Fibroblast of the aortic adventitia (primary cell): ENCODE results near the gene HFM1. TPM values are rescaled to one million over a fixed set of nuclear protein-coding genes. Genes with fewer than 3 reads are reported as not detected.
"Not testable (repeated sequence)": the region's sequence is repeated elsewhere in the genome, so short reads cannot be mapped to it uniquely, and the experiment has no call there.

Experiments
- DNase-seq: peaks from one replicate; pipeline ENCODE4 v3.0.0-alpha.2; 2010; ENCODE audit warnings: low read depth
- H3K4me3 ChIP-seq: 2 replicates; pipeline ENCODE4 v1.5.1; 2011; ENCODE audit warnings: low read depth, mild to moderate bottlenecking, control low read depth, low read length, moderate library complexity
- total RNA-seq: library from RNA; depleted of rRNA; stranded (reverse); fragments of >200 nt; gene quantifications from 2 replicates; pipeline ENCODE4 v1.2.3, GENCODE V29; 2012; ENCODE audit warnings: low replicate concordance
- TF ChIP-seq, protein P1 (sequence below): IDR thresholded peaks from 2 replicates; pipeline ENCODE4 v1.5.1; 2011; ENCODE audit warnings: mild to moderate bottlenecking, low read length, control low read depth, inconsistent platforms; ENCODE audit not compliant: insufficient read depth

HFM1 gene
- total RNA-seq, 1 donor: 2.0 TPM

- DNase-seq: no peak
Measured at GRCh38 chr1:91428182-91428798, 23.7 kb upstream of the HFM1 start.

DNA sequence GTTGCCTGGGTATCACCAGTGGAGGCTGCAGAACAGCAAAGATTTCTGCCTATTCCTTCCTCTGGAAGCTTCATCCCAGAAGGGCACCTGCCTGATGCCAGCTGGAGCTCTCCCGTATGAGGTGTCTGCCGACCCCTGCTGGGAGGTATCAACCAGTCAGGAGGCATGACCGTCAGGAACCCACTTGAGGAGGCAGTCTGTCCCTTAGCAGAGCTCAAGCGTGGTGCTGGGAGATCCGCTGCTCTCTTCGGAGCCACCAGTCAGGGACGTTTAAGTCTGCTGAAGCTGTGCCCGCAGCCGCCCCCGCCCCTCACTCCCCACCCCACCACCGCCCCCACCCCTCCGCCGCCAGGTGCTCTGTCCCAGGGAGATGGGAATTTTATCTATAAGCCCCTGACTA is 23.1 kb upstream of the HFM1 start:
- no peak overlapping the region for H3K4me3 ChIP-seq
- TF ChIP-seq, protein P1, sequence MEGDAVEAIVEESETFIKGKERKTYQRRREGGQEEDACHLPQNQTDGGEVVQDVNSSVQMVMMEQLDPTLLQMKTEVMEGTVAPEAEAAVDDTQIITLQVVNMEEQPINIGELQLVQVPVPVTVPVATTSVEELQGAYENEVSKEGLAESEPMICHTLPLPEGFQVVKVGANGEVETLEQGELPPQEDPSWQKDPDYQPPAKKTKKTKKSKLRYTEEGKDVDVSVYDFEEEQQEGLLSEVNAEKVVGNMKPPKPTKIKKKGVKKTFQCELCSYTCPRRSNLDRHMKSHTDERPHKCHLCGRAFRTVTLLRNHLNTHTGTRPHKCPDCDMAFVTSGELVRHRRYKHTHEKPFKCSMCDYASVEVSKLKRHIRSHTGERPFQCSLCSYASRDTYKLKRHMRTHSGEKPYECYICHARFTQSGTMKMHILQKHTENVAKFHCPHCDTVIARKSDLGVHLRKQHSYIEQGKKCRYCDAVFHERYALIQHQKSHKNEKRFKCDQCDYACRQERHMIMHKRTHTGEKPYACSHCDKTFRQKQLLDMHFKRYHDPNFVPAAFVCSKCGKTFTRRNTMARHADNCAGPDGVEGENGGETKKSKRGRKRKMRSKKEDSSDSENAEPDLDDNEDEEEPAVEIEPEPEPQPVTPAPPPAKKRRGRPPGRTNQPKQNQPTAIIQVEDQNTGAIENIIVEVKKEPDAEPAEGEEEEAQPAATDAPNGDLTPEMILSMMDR: no peak
- DNase-seq: no peak

More at GRCh38 chr1:91428182-91428798, 23.7 kb upstream of the HFM1 start:
- TF ChIP-seq, protein P1: no peak
- H3K4me3 ChIP-seq: no peak overlapping the region

- DNase-seq, H3K4me3 ChIP-seq: not testable (repeated sequence)
Measured at GRCh38 chr1:91422523-91422922, 17.9 kb upstream of the HFM1 start.

- no peak for DNase-seq
- TF ChIP-seq, protein P1: no peak
- no peak overlapping the region for H3K4me3 ChIP-seq
Measured at GRCh38 chr1:91412371-91412770, 7.7 kb upstream of the HFM1 start.

DNA sequence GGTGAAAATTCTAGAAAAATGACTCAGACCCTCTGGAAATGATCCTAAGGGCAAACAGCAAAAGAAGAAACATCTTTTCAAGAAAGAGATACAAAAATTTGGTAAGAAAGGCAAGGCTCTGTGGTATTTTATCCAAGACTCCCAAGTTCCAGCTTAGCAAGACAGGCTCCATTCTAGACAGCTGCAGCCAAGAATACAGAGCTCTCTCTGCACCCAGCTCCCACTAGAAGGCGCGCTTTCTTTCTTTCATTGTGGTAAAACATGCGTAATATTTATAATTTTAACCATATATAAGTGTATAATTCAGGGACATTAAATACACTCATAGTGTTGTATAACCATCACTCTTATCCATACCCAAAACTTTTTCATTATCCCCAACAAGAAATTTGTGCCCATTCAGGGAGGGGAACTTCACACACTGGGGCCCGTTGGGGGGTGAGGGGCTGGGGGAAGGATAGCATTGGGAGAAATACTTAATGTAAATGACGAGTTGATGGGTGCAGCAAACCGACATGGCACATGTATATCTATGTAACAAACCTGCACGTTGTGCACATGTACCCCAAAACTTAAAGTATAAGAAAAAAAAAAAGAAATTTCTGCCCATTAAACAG is 2.2 kb upstream of the HFM1 start:
- TF ChIP-seq, protein P1: peak; percentile 53
- H3K4me3 ChIP-seq: no peak overlapping the region
- DNase-seq: peak; percentile 32

DNA sequence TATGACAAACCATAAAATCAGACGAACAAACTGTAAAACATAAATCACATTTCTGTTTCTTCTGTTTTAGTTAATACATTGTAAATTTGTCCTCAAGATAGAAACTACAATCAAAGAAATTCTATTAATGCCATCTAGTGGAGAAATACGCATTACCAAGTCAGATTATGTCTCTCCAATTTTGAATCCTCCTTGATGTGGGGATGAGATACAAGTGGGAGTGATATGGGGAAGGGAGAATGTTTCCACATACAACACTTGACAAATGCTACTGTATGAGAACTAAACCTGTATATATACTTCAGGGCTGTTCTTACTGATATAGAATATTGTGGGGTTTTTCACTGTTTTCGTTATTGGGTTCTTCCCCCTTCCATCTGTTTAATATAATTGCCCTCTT is 2.6 kb downstream of the HFM1 start:
- DNase-seq: peak; percentile 39

GRCh38 chr1:91400133-91400725 is 4.4 kb downstream of the HFM1 start:
- DNase-seq: peak; percentile 22
- H3K4me3 ChIP-seq: no peak overlapping the region
- TF ChIP-seq, protein P1: no peak

More for the DNA sequence above, 2.6 kb downstream of the HFM1 start:
- H3K4me3 ChIP-seq: no peak overlapping the region
- TF ChIP-seq, protein P1: peak; percentile 56
